Left renal pelvis (tissue), 4 donors: ENCODE results near the gene FGF3. TPM values are rescaled to one million over a fixed set of nuclear protein-coding genes. Genes with fewer than 3 reads are reported as not detected.
"Not testable (repeated sequence)": the region's sequence is repeated elsewhere in the genome, so short reads cannot be mapped to it uniquely, and the experiment has no call there.

ENCODE experiments used
- DNase-seq, 4 donors: peaks; one replicate each; pipeline ENCODE4 v3.0.0-alpha.2; 2013; ENCODE audit warnings: low read depth in 4 of 4, low spot score in 3 of 4
- polyA plus RNA-seq, 4 donors: library from polyadenylated mRNA; unstranded; fragments of 120-200 nt; gene quantifications; one replicate each; pipeline ENCODE4 v1.2.1, GENCODE V29; 2013; ENCODE audit not compliant: insufficient read length in 4 of 4

Gene FGF3
- polyA plus RNA-seq, 4 donors = not detected

DNA sequence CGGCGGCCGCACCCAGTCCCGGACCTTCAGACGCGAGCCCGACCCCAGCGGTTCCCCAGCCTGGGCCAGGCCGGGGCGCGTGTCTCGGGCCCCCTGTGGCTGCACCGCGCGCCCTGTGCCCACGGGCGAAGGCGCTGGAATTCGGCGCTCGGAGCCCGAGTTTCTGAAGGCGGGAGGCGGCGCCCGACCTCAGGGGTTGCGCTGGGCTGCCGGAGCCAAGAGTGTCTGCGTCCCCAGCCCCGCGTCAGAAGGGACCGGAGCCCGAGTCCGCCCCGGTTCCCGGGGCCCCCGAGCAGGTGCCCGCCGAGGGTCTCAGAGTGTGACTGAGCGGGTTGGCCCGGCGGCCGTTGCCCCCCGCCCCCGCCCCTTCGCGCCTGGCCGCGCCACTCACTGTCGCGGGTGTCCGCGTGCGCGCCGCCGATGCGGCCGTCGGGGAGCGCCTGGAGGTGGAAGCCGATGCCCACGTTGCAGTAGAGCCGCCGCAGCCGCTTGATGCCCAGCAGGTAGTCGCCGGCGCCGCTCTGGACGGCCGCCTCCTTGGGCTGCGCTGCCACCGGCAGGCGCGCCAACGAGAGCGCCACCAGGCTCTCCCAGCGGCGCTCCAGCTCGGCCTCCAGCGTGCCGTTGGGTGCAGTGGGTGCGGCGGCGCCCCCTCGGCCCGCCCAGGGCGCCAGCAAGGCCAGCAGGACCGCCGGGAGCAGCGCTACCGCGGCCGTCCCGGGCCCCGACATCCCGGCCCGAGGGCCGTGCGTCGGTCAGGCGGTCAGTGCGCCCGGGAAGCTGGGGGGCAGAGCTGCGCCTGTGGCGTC lies 44.7 kb downstream of the FGF3 start:
- no peak for DNase-seq

DNA sequence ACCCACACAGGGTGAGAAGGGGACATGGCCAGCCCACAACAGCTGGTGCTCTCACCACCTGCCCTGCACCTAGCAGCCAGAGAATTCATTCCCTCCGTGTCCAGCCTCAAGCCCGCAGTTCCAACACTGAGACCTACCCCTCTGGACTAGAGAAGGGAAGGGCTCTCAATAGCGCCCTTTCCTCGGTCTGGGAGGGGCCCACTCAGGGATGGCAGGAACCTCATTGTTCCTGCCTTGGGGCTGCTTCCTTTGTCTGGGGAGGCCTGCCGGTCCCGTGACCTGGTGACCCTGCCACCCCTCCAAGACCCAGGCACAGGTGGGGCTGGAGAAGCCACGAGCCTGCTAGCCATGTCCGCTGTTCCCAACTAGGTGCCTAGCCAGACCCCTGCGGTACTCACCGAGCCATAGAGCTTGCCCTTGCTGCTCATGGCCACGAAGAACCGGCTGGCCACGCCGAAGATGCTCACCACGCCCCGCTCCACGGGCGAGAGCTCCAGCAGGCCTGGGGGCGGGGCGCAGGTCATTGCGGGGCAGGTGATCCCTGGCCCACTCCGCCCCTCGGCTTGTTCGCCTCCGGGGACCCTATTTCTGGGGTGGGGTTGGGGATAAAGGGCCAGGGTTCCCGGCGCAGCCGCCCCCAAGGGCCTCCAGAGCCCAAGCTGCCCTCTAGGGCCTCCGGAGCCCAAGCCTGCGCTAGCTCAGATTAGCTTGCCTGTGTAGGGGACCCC lies 45.4 kb downstream of the FGF3 start:
- no peak for DNase-seq

DNA sequence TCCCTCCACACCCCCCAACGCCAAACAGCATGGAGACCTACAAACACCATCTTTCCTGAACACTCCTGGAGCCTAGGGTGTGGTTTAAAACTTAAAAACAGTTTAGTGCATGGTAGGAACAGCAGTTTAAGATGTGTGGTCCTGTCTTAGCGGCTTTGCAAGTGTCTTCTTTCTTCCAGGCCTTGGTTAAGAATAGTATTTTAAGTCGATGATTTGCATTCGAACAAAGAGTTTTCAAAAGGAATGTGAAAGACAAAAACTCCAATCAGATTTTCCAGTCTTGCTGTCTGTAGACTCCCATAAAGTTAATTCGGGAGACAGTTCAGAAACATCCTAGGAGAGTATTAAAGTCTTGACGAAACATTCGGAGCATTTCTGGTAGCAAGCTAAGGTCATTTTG lies 47.8 kb downstream of the FGF3 start:
- DNase-seq = no peak

DNA sequence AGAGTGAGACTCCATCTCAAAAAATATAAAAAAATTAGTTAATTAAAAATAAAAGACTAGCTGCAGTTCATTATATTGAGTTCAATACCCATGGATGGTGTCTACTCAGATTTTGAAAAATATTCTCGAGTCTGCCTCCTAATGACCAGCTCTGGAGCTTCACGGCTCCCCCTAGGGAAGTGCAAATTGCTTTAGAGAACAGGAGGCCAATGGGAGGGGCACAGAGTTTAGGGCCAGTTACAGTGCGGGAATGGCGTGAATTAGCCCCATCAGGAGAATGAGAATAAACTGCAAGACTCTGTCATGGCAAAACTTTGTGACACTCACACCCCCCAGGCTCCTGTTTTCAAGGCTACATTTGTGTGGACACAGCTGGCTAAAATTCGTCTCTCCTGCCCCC lies 48.7 kb downstream of the FGF3 start:
- no peak for DNase-seq

- no peak for DNase-seq
Measured at GRCh38 chr11:69765498-69765995, 53.7 kb downstream of the FGF3 start.

- DNase-seq = not testable (repeated sequence)
Measured at GRCh38 chr11:69764918-69765317, 54.3 kb downstream of the FGF3 start.

GRCh38 chr11:69760319-69760718 lies 58.9 kb downstream of the FGF3 start:
- DNase-seq = no peak

Other genes starting within 250 kb of the FGF3 start
- 100 to 1,000 TPM in 3 of 4 donors, 10 to 100 TPM in 1; 67.7 to 161 (median 146) TPM for gene CCND1, start 178.3 kb downstream of the FGF3 start, polyA plus RNA-seq
- 10 to 100 TPM; 15.6 to 42.1 (median 21.4) TPM for gene LTO1, start 144.1 kb downstream of the FGF3 start, polyA plus RNA-seq
- 1 to 10 TPM in 1 of 4 donors, under 1 TPM in 3; 0.14 to 2.0 (median 0.79) TPM for gene FGF19, start 115.4 kb downstream of the FGF3 start, polyA plus RNA-seq
- not detected for gene FGF4, start 44.1 kb downstream of the FGF3 start, polyA plus RNA-seq